Tibial nerve (tissue), 4 donors: ENCODE measurements around the gene SYNCRIP. TPM values are rescaled to one million over a fixed set of nuclear protein-coding genes. Genes with fewer than 3 reads are reported as not detected.
"Not testable (repeated sequence)": the region's sequence is repeated elsewhere in the genome, so short reads cannot be mapped to it uniquely, and the experiment has no call there.

Source experiments
- DNase-seq, 2 donors: peaks; one replicate each; pipeline ENCODE4 v3.0.0-alpha.2; 2019; ENCODE audit warnings: low spot score in 2 of 2
- H3K27ac ChIP-seq, 4 donors: fragments of 200-600 bp; sonication (generic) in 3 of 4; one replicate each; pipeline ENCODE4 v1.5.1; 2017 to 2019; ENCODE audit warnings: mild to moderate bottlenecking in 1 of 4
- H3K27me3 ChIP-seq, 2 donors: fragments of 200-600 bp; sonication (generic) in 1 of 2; one replicate each; pipeline versions ENCODE4 v1.5.1 to v1.6.0; 2017 to 2019
- H3K36me3 ChIP-seq, 3 donors: fragments of 200-600 bp; sonication (generic); one replicate each; pipeline ENCODE4 v1.5.1; 2018 to 2019
- H3K4me1 ChIP-seq, 4 donors: fragments of 200-600 bp; sonication (generic) in 3 of 4; one replicate each; pipeline ENCODE4 v1.5.1; 2017 to 2019
- H3K4me3 ChIP-seq, 4 donors: fragments of 200-600 bp; sonication (generic) in 3 of 4; one replicate each; pipeline ENCODE4 v1.5.1; 2017 to 2019; ENCODE audit warnings: mild to moderate bottlenecking in 1 of 4, moderate library complexity in 1 of 4
- H3K9me3 ChIP-seq, 4 donors: fragments of 200-600 bp; sonication (generic) in 3 of 4; one replicate each; pipeline ENCODE4 v1.5.1; 2017 to 2019
- EP300 ChIP-seq, 2 donors: sonication (generic); formaldehyde crosslinking; IDR thresholded peaks; one replicate each; pipeline ENCODE4 v1.6.1; 2017; ENCODE audit warnings: antibody characterized with exemption in 2 of 2, mild to moderate bottlenecking in 1 of 2
- POLR2A ChIP-seq, 2 donors: fragments of 450-650 bp; IDR thresholded peaks; one replicate each; pipeline ENCODE4 v1.6.1; 2017; ENCODE audit warnings: antibody characterized with exemption in 2 of 2, mild to moderate bottlenecking in 2 of 2, moderate library complexity in 2 of 2
- WGBS, 2 donors: methylation state at CpG; one replicate each; pipeline ENCODE4 v1.1.5; 2018; 5-methylcytosine and 5-hydroxymethylcytosine counted together
- total RNA-seq, 4 donors: library from RNA; depleted of rRNA; stranded (reverse); fragments of >200 nt; gene quantifications; one replicate each; pipeline ENCODE4 v1.1.0, GENCODE V29; 2016
- TF ChIP-seq, protein P1 (sequence below), 5 experiments: fragments of 200-600 bp in 3 of 5; fragments of 450-650 bp in 2 of 5; sonication (generic) in 3 of 5; IDR thresholded peaks; one replicate each; pipeline ENCODE4 v1.5.1; 2016 to 2019; ENCODE audit warnings: antibody characterized with exemption in 5 of 5, mild to moderate bottlenecking in 3 of 5, moderate library complexity in 2 of 5

The SYNCRIP gene
- total RNA-seq, 4 donors from 2014 or later = 51.5 to 64.7 (median 53.2) TPM

DNA sequence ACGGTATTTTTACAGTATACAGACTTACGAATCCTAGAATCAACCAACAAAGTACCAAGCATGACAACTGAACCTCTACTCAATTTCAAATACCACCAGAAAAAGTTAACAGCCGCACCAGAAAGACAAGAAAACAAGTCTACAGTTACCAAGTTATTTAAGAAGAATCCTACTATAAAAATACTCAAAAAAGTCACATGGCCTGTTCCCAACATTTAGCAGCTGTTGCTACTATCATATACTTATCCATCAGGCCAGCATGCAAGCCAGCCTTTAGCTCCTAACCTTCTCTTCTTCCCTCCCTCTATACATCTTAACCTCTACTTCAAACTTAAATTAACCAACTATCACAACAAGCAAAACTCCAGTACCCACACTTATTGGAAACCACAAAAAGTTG is 1.9 kb downstream of the SYNCRIP start:
- Histone ChIP-seq H3K9me3 (no peaks in the 10 kb centered on the region), H3K27ac (peak overlapping the region in 2 of 4 donors; percentile 99), H3K27me3 (no peaks in the 10 kb centered on the region), H3K4me1 (peaks cover 0 to 64% (median 23%) of the 10 kb centered on the region in 4 donors), H3K36me3 (peaks cover 0 to 41% (median 5%) of the 10 kb centered on the region in 3 donors), H3K4me3 (peak overlapping the region in 3 of 4 donors; percentile 93 to 96 (median 95))
- 30 to 31% methylated on average over 3 of the region's 3 CpGs for WGBS, 2 donors
- TF ChIP-seq EP300 (IDR thresholded peaks at IDR 0.05) = no peak
- no peak for TF ChIP-seq POLR2A (IDR thresholded peaks at IDR 0.05)
- TF ChIP-seq, protein P1, sequence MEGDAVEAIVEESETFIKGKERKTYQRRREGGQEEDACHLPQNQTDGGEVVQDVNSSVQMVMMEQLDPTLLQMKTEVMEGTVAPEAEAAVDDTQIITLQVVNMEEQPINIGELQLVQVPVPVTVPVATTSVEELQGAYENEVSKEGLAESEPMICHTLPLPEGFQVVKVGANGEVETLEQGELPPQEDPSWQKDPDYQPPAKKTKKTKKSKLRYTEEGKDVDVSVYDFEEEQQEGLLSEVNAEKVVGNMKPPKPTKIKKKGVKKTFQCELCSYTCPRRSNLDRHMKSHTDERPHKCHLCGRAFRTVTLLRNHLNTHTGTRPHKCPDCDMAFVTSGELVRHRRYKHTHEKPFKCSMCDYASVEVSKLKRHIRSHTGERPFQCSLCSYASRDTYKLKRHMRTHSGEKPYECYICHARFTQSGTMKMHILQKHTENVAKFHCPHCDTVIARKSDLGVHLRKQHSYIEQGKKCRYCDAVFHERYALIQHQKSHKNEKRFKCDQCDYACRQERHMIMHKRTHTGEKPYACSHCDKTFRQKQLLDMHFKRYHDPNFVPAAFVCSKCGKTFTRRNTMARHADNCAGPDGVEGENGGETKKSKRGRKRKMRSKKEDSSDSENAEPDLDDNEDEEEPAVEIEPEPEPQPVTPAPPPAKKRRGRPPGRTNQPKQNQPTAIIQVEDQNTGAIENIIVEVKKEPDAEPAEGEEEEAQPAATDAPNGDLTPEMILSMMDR (IDR thresholded peaks at IDR 0.05) = no peak
- no peak for DNase-seq

DNA sequence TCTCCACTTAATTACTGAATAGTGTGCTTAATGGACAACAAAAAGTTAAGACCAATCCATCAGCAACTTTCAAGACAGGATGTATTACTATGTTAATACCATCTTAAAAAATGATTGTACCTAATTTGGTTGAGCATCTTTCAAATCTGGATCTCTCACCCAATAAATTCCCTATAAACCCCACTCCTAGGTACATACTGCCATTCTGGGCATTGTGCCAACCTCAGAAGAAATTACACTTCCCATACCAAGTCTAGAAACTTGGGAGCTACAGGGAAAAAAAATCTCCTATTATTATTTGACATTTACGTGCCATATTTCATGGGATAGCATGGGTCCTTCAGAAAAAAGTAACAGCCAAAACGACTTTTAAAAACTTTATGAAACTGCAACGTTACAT is 5.1 kb downstream of the SYNCRIP start:
- Histone ChIP-seq H3K4me1 (peaks cover 0 to 71% (median 17%) of the 10 kb centered on the region in 4 donors), H3K36me3 (peaks cover 0 to 74% (median 8%) of the 10 kb centered on the region in 3 donors), H3K27ac (no peak overlapping the region), H3K9me3 (no peaks in the 10 kb centered on the region), H3K27me3 (no peaks in the 10 kb centered on the region), H3K4me3 (no peak overlapping the region)
- no peak for DNase-seq
- TF ChIP-seq, protein P1 (IDR thresholded peaks at IDR 0.05) = no peak
- TF ChIP-seq POLR2A (IDR thresholded peaks at IDR 0.05) (no peak), EP300 (IDR thresholded peaks at IDR 0.05) (no peak)
- WGBS, 2 donors = 43 to 59% methylated on average over 3 of the region's 3 CpGs

DNA sequence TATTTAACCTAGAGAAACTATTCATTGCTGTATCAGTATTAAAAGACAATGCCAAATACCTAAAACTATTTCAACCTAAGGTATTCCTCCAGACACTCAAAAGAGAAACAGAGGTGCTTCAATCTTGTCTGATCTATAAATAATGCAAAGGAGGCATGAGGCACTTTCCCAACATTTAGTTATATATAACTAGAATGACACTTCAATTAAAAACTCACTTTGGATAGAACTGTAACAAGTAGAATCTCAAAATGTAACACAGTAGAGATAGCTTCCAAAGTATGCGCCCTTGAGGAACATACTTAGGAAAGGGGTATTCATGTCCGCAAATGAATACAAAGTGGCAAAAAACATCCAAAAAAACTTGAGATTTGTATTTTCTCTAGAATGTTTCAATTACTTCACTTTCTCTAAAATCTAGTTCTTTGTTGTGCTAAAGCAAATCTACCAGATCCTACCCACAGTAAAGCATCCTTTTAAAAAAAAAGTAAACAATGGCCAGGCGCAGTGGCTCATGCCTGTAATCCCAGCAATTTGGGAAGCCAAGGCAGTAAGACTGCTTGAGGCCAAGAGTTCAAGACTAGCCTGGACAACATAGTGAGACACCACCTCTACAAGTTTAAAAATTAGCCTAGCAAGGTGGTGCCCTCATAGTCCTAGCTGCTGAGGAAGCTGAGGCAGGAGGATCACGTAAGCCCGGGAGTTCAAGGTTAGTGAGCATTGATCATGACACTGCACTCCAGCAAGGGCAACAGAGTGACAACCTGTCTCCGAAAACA is 10.3 kb downstream of the SYNCRIP start:
- Histone ChIP-seq H3K4me3 (no peak overlapping the region), H3K9me3 (no peaks in the 10 kb centered on the region), H3K4me1 (peaks cover 0 to 47% (median 2%) of the 10 kb centered on the region in 4 donors), H3K36me3 (peaks cover 0 to 100% (median 8%) of the 10 kb centered on the region in 3 donors), H3K27me3 (no peaks in the 10 kb centered on the region), H3K27ac (no peak overlapping the region)
- 96 to 97% methylated on average over 6 of the region's 6 CpGs for WGBS, 2 donors
- TF ChIP-seq EP300 (IDR thresholded peaks at IDR 0.05) (no peak), POLR2A (IDR thresholded peaks at IDR 0.05) (no peak)
- TF ChIP-seq, protein P1 (IDR thresholded peaks at IDR 0.05) = no peak
- no peak for DNase-seq

DNA sequence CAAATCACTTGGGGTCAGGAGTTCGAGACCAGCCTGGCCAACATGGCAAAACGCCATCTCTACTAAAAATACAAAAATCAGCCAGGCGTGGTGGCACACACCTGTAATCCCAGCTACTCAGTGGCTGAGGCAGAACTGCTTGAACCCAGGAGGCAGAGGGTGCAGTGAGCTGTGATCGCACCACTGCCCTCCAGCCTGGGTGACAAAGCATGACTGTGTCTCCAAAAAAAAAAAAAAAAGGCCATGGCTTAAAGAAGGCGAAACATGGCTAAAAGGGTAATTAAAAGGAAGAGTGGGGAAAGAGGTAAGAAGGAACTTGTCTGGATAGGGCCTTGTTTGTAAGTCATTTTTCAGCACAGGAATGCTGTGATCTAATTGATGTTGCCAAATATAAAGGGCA is 11.6 kb downstream of the SYNCRIP start:
- not testable (repeated sequence) for H3K27ac ChIP-seq, H3K4me3 ChIP-seq, H3K9me3 ChIP-seq, DNase-seq, H3K27me3 ChIP-seq
- peaks cover 0 to 100% (median 8%) of the 10 kb centered on the region in 3 donors for H3K36me3 ChIP-seq
- WGBS, 2 donors = 93 to 95% methylated on average over 5 of the region's 5 CpGs
- H3K4me1 ChIP-seq = peaks cover 0 to 39% (median 0%) of the 10 kb centered on the region in 4 donors

DNA sequence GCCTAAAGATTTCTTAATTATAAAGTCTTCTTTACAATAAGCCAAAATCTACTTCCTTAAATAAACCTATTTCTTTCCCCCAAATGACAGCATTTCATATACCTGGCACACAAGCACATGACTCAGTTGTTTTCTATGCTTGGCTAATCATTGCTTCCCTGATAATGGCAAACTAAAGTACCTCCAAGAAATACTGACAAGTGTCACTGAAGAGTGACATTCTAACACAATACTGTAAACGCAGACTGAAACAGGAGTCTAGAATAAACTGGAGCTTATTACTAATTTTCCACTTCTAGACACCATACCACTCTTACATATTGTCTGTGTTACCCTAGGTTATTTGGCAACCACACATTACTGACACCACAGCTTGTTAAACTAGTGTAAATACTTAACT is 14.3 kb downstream of the SYNCRIP start:
- H3K4me3 ChIP-seq = no peak overlapping the region
- 93 to 100% methylated on average over 1 of the region's 1 CpG for WGBS, 2 donors
- no peak for DNase-seq
- H3K9me3 ChIP-seq = no peaks in the 10 kb centered on the region
- no peak for TF ChIP-seq EP300 (IDR thresholded peaks at IDR 0.05)
- TF ChIP-seq, protein P1 (IDR thresholded peaks at IDR 0.05) = no peak
- TF ChIP-seq POLR2A (IDR thresholded peaks at IDR 0.05) = no peak
- H3K36me3 ChIP-seq = peaks cover 0 to 78% (median 6%) of the 10 kb centered on the region in 3 donors
- no peaks in the 10 kb centered on the region for H3K27me3 ChIP-seq
- no peak overlapping the region for H3K27ac ChIP-seq
- peaks cover 0 to 27% (median 0%) of the 10 kb centered on the region in 4 donors for H3K4me1 ChIP-seq
